NCI-H1694 treated with DMSO at 0.1 percent for 48 hours (cell line): ENCODE measurements around the gene AGBL1.

ENCODE experiments used
- DNase-seq: peaks from one replicate; lab custom pipeline; 2025; lab: John Stamatoyannopoulos, UW

Gene AGBL1

DNA sequence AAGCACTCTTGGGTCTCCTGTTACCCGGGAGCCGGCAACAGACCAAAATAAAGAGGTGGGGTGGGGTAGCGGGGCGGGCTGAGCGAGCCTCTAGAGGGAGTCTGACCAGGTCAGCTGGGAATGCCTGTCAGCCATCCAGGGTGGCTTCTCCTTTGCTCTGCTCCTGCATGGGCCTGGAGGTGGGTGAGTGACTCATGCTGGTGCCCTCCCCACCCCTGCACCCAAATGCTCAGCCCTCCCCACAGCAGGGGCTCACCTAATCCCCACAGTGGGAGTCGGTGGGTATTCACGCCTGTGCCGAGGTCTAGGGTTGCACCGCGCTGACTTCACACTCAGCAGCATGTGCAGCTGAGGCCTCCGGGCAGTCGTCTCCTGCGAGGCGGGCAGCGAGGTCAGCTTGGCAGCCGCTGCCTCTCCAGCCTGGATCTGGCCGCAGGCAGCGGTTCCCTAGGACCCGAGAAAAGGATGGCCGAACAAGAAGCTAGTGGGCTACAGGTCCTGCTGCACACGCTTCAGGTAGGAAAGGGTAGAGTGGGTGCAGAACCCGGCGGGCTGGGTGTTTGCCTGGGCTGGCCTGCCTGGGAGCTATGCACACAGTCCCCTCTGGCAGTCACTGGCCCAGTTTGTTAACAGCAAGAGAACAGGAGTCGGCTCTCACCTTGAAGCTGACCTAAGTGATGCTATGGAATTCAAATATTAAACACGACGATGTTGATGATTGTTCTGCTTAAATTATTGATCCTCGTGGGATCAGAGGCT is at the start of gene AGBL1:
Gene AGBL1 (plus strand): TSS at position 364 of the 759 bp plus-strand sequence.
- DNase-seq, result no peak

DNA sequence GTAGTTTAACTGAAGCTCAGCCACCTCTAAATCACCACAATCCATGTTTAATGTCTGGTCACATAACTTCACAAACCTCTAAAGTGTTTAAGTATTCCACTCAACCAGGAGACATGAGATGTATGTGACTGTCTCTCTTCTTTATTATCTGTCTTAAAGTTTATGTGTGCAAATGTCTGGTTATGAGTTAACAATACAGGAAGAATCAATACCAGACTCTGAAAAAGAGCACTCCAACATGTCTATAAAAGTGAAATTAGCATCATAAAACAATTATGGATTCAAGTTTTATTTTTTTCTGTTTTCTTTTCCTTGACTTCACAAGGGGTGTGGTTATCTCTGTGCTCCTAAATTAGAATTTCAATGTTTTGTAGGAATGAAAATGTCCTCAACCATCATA is 44.8 kb upstream of the AGBL1 start:
- no peak for DNase-seq

DNA sequence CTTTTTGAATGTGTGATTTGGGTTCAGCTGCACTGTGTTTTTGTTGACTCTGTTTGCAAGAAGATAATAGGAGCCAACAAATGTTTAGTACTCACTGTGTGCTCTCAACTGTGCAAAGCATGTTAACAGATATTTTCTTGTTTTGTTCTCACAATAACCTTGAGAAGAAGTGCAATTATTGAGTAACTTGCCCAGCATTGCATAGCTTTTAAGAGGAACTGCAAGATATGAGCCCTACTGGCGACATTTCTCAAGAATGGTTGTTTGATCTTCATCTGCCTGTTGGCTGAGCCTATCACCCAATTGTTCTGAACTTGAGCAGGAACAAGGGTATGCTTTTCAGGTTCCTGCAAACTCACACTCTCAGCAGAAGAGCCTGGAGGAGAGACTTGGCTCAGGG is 43.4 kb upstream of the AGBL1 start:
- no peak for DNase-seq

- no peak for DNase-seq
Observed at GRCh38 chr15:86038491-86038890, 41.2 kb upstream of the AGBL1 start.

GRCh38 chr15:86040356-86041033 is 39.2 kb upstream of the AGBL1 start:
- no peak for DNase-seq

- DNase-seq, result no peak
Observed at GRCh38 chr15:86041399-86041798, 38.3 kb upstream of the AGBL1 start.

DNA sequence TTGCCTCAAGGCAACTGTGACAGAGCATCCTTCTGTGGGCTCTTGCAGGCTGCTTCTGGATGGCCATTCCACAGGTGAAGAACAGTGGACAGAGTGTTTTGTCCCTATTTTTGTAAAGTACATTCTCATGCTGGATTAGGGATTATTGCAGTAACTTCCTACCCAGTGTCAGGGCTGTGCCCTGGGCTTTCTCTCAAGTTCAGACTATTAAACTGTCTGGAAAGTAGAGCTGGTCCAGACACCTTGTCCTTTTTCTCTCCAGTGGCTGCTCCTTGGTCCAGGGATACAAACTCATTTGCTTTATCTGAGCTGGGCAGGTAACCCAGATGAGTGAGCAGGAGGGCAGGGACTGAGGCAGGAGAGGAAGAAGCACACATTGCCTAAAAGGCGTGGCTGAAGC is 37.4 kb upstream of the AGBL1 start:
- DNase-seq, result no peak

- no peak for DNase-seq
Observed at GRCh38 chr15:86044981-86045380, 34.7 kb upstream of the AGBL1 start.

- no peak for DNase-seq
Observed at GRCh38 chr15:86054338-86054737, 25.3 kb upstream of the AGBL1 start.

GRCh38 chr15:86055688-86056087 is 24.0 kb upstream of the AGBL1 start:
- no peak for DNase-seq

GRCh38 chr15:86059851-86060250 is 19.8 kb upstream of the AGBL1 start:
- no peak for DNase-seq

DNA sequence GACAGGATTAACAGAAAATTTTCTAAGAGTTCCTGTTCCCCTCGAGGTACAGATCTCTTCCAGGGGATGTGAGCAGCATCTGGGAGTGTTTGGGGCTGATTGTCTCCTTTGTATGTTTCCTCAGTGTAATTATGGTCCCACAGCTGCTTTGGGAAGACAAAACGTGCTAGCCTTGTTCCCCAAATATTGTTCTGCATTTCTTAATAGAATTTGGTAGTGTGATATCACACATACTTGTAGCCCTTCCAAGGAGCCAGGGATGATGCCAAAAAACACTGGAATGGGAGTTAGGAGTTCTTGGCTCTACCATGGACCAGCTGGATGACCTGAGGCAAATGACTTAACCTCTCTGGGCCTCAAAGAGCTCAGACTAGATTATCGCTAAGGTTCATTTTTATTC is 19.0 kb upstream of the AGBL1 start:
- DNase-seq, result no peak

DNA sequence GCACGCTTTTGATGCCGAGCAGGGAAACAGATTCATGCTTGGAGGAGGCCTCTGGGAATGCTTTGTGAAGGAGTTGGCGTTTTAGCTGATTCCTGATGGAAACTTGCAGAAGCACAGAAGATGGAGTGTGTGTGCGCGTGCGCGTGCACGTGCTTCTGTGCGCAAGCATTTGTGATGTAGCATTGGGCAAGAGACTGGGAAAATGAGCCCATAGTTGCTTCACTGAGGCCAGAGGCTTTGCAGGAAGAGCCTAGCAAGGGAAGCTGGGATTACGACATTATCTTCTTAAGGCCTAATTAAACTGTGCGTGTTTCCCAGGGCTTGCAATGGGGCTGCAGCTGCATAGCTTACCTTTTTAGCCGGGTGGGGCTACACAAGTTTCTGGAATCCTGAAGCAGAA is 18.1 kb upstream of the AGBL1 start:
- no peak for DNase-seq

DNA sequence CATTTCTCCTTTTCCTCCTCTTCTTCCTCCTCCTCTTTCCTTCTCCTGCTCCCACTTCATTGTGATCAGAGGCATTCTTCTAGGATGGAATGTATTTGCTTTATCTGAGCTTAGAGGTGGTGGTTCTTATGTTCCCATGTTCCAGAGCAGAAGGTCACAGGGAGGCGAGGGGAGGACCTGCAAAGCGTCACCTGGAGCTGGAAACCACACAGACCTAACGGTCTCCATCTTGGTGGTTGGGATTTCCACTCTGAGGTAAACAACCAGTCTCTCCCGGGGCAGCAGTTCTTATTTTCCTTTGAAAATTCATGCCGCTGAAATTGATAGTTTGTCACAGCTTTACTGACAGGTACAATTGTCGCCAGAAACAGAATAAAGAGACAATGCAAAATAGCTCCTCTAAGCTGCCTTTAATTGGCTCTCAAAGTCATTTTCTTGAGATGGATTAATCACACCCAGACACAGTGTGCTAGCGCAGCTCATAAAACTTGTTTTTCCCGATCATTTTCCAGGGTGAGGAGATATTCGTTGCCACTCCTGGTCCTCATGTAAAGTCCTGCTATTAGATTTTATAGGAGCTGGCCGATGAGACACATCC is 16.9 kb upstream of the AGBL1 start:
- no peak for DNase-seq

- DNase-seq, result no peak
Observed at GRCh38 chr15:86063356-86064095, 16.1 kb upstream of the AGBL1 start.

DNA sequence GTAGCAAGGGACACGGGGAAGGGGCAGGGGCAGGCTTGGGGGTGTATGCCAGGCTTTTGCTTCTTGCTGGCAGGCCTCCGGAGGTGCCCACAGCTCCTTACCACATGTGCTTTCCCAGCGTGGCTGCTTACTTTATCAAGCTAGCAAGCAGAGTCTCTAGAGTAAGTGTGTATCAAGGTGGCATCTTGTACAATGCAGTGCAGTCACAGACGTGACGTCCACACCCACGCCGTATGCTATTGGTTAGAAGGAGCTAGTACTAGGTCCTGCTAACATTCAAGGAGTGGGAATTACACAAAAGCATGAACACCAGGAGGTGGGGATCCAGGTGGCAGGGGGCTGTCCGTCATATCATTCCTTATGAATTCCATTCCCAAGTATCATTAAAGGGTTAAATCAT is 15.3 kb upstream of the AGBL1 start:
- no peak for DNase-seq

DNA sequence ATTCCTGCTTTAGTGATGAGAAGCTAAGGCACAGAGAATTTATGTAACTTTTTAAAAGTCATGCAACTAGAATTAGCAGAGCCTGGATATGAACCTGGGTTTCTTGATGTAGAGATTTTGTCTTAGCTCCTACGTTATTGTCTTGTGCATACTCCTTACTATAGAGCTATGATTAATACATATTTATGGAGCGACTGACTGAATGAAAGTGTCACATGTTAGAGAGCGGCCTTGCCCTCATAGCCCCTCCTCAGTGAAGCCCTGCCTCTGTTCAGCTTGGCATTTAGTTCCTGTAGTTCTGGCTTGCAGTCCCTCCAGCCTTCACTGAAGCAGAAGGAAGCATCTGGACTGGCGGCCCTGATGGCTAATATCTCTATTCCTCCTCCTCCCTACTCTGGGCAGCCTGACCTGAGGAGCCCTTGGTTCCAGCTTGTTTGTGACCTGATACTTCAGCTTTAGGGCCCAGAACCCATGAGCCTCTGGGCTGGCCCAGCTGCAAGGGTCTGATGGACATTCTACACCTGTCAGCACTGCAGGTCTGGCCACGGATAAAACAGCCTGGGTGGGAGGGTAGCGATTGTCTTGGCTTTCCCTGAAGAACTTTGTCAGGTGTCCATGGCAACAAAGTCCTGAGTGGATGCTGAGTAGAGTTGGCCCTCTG is 13.4 kb upstream of the AGBL1 start:
- DNase-seq, result no peak

DNA sequence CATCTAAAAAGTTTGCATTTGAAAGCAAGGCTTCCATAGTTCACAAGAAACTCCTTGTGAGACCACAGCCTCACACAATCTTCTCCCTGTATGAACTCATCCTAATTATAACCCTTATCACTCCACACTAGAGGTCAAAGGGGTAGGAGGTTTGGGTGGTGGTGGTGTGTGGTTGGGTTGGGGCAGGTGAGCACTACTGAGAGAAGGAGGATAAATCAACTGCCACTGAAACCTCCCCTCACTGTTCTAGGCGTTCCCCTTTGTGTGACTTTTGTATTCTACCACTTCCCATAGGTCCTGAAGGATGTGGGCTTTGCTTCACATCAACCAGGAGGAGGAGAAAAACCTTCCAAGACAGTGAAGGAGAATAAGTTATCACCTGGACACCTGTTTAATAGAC is 6.4 kb upstream of the AGBL1 start:
- DNase-seq, result no peak

DNA sequence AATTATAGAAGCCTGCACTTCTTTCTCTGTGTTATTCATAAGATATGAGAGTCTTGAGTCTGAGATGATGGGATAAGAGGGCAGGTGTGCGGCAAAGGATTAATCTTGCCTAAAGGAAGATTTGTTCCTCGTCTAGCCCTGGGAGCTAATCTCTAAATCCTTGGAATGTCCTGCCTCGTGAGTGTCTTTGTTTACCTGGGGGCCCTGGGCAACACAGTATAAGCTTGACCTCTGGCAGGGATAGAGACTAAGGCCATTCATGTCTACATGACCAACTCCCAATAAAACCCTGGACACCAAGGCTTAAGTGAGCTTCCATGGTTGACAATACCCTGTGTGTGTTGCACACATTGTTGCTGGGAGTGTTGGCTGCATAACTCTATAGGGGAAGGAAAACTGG is 3.2 kb upstream of the AGBL1 start:
- DNase-seq, result no peak

GRCh38 chr15:86077070-86077469 is 2.6 kb upstream of the AGBL1 start:
- DNase-seq, result no peak

DNA sequence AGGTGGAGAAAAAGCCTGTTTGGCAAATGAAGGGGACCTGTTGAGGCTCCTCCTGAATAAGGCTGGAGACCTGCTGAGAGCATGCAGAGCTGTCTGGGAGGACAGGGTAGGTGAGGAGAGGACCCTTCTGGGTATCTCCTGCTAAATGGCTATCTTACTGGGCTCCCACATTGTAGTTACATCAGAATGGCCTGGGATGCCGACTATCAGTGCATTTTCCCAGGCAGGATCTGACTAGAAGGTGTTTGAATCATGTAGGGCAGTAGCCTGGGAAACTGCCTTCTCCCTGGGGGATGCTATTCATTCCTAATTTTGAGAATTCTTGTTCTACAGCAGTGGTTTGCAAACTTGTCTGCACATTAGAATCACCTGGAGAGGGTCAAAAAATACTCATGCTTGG is 631 bp downstream of the AGBL1 start:
- DNase-seq, result no peak
